Measurements from ENCODE around the gene SPEM3. TPM values are rescaled to one million over a fixed set of nuclear protein-coding genes. Genes with fewer than 3 reads are reported as not detected.

The SPEM3 gene
- total and polyA plus RNA-seq, 12 donors, result not detected

DNA sequence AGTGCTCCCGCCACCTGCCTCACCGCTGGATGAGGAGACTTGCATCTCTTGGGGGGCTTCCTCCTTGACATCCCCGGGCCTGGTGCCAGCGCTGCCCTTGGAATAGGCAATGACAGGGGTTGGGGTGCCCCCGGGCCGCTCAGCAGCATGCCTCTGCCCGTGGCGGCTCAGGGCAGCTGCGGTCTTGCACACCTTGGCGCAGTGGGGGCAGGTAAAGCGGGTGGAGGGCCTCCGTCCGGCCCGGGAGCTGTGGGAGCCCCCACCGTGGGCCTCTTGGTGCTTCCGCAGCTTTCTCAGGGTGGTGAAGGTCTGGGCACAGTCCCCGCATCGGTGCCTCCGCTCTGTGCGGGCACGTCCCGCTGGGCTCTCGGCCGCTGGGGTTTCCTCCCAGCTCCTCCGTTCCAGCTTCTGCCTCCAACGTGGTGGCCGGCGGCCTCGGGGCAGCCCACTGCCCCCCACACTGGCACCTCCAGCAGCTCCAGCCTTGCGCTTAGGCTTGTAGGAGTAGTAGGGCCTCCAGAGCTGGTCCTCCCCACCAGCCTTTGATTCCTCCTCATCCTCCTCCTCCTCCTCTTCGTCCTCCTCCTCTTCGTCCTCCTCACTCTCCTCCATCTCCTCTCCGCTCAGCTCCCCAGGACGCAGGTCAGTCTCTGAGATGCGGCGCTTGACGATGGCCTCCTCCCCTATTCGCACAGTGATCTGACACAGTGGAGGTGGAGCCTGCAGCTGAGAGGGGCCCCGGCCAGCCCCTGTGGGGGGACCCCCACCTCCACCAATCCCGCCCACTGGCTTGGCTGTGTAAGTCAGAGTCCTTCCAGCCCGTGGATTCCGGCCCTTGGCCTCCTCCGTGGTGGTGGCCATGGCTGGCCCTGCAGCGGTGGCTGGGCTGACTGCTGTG is 34.1 kb downstream of the SPEM3 start:
- Histone ChIP-seq H3K9me3 (replicated peaks in 1 of 3) (no peaks in the 10 kb centered on the region), H3K27ac (peak overlapping the region in 1 of 5 donors; percentile 34), H3K4me1 (replicated peaks in 1 of 2) (peaks cover 20 to 22% of the 10 kb centered on the region in 2 donors), H3K27me3 (no peaks in the 10 kb centered on the region), H3K36me3 (replicated peaks in 1 of 2) (peaks cover 0 to 43% of the 10 kb centered on the region in 2 donors), H3K4me3 (no peak overlapping the region)
- no peak for TF ChIP-seq POLR2A (IDR thresholded peaks at IDR 0.05)
- TF ChIP-seq, protein P1, sequence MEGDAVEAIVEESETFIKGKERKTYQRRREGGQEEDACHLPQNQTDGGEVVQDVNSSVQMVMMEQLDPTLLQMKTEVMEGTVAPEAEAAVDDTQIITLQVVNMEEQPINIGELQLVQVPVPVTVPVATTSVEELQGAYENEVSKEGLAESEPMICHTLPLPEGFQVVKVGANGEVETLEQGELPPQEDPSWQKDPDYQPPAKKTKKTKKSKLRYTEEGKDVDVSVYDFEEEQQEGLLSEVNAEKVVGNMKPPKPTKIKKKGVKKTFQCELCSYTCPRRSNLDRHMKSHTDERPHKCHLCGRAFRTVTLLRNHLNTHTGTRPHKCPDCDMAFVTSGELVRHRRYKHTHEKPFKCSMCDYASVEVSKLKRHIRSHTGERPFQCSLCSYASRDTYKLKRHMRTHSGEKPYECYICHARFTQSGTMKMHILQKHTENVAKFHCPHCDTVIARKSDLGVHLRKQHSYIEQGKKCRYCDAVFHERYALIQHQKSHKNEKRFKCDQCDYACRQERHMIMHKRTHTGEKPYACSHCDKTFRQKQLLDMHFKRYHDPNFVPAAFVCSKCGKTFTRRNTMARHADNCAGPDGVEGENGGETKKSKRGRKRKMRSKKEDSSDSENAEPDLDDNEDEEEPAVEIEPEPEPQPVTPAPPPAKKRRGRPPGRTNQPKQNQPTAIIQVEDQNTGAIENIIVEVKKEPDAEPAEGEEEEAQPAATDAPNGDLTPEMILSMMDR (IDR thresholded peaks at IDR 0.05), result no peak
- no peak for DNase-seq
- intact Hi-C loops (cut with DNase I), result no loop called here
- WGBS, 4 donors, result 83 to 88% (median 86%) methylated on average over 15 to 44 of the region's 44 CpGs

DNA sequence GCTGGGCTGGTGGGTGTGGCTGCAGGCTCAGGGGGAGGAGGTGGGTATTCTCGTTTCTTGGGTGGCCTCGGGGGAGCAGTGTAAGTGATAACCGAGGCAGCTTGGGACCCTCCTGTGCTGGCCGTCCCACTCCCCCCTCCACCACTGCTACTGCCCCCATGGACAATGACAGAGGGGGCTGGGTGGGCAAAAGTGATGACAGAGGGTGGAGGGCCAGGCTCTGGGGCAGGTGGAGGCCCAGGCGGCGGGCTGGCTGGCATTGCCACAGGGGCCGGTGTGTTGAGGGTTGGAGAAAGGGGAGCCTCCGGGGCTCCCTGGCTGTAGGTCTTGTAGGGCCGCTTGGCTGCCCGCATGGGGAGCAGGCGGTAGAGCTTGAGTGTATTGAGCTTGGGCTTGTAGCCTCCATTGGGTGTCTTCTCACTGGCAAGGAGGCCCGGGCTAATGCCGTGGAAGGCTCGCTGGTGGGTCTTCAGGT is 34.8 kb downstream of the SPEM3 start:
- DNase-seq, result no peak
- Histone ChIP-seq H3K27ac (peak overlapping the region in 1 of 5 donors; percentile 34), H3K4me3 (no peak overlapping the region), H3K9me3 (replicated peaks in 1 of 3) (no peaks in the 10 kb centered on the region), H3K36me3 (replicated peaks in 1 of 2) (peaks cover 0 to 43% of the 10 kb centered on the region in 2 donors), H3K27me3 (no peaks in the 10 kb centered on the region), H3K4me1 (replicated peaks in 1 of 2) (peaks cover 20 to 24% of the 10 kb centered on the region in 2 donors)
- WGBS, 4 donors, result 83 to 94% (median 85%) methylated on average over 5 to 14 of the region's 14 CpGs
- intact Hi-C loops (cut with DNase I), result no loop called here
- TF ChIP-seq, protein P1 (IDR thresholded peaks at IDR 0.05), result no peak
- TF ChIP-seq POLR2A (IDR thresholded peaks at IDR 0.05), result no peak

DNA sequence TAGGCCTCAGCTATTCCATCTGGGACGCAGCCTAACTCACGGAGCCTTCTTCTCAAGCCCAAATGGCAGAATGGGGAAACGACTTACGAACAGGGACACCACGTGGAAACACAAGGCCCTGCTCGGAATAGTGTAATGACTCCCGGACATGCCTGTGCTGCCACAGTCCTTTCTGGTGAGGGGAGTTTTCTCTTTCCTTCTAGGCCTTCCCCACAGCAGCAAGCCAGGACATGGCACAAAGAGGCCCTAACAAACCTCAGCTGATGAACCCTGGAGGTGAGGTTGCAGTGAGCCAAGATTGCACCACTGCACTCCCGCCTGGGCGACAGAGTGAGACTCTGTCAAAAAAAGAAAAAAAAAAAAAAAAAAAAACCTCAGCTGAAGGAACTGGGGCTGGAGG is 35.4 kb downstream of the SPEM3 start:
- TF ChIP-seq, protein P1 (IDR thresholded peaks at IDR 0.05), result no peak
- TF ChIP-seq POLR2A (IDR thresholded peaks at IDR 0.05), result no peak
- 83 to 92% (median 88%) methylated on average over 9 of the region's 9 CpGs for WGBS, 4 donors
- Histone ChIP-seq H3K27ac (no peak overlapping the region), H3K27me3 (no peaks in the 10 kb centered on the region), H3K9me3 (replicated peaks in 1 of 3) (no peaks in the 10 kb centered on the region), H3K36me3 (replicated peaks in 1 of 2) (peaks cover 0 to 43% of the 10 kb centered on the region in 2 donors), H3K4me1 (replicated peaks in 1 of 2) (peaks cover 20 to 24% of the 10 kb centered on the region in 2 donors), H3K4me3 (no peak overlapping the region)
- intact Hi-C loops (cut with DNase I), result no loop called here
- DNase-seq, result no peak

DNA sequence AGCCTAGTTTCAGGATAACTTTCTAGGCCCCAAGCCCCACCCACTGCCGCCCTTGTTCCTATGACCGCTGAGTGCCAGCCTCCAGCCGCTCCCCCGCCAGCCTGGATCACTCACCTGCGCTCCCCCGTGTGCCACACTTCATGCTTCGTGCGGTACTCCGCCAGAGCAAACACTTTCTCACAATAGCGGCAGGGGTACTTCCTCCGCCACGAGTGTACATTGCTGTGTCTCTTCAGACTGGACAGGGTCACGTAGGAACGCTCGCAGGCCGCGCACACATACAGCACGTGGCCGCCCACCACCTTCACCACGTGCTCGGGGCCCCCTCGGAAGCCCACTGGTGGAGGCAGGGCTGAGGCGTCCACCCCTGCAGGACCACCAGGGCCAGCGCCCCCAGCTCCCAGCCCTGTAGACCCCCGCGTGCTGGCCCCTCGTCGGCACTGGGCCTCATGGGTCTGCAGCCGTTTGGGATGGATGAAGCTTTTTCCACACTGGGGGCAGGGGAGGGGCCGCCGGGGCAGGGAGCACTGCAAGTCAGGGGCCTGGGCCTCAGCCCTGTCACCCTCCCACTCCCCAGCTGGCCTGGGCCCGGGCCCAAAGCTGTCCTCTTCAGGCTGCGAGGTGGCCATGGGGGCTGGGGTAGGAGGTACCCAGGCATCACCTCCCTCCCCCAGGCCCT is 37.1 kb downstream of the SPEM3 start:
- H3K27me3 ChIP-seq, result no peaks in the 10 kb centered on the region

More for the DNA sequence above, 37.1 kb downstream of the SPEM3 start:
- peak overlapping the region; percentile 78 to 95 (median 92) for H3K27ac ChIP-seq
- WGBS, 4 donors, result 86 to 96% (median 89%) methylated on average over 13 to 33 of the region's 33 CpGs
- peaks cover 26 to 35% of the 10 kb centered on the region in 2 donors for H3K4me1 ChIP-seq (replicated peaks in 1 of 2)
- H3K36me3 ChIP-seq (replicated peaks in 1 of 2), result peaks cover 0 to 43% of the 10 kb centered on the region in 2 donors
- intact Hi-C loops (cut with DNase I), result no loop called here
- no peak overlapping the region for H3K4me3 ChIP-seq
- DNase-seq, result no peak
- TF ChIP-seq POLR2A (IDR thresholded peaks at IDR 0.05), result no peak
- TF ChIP-seq, protein P1 (IDR thresholded peaks at IDR 0.05), result no peak
- no peaks in the 10 kb centered on the region for H3K9me3 ChIP-seq (replicated peaks in 1 of 3)
